ENCODE results near the gene PDSS2. TPM values are rescaled to one million over a fixed set of nuclear protein-coding genes. Genes with fewer than 3 reads are reported as not detected.

Gene PDSS2
- total and polyA plus RNA-seq, 2 donors (not counting 1 experiment from before 2014, with no cell fraction given) = 16.9 to 17.0 TPM

DNA sequence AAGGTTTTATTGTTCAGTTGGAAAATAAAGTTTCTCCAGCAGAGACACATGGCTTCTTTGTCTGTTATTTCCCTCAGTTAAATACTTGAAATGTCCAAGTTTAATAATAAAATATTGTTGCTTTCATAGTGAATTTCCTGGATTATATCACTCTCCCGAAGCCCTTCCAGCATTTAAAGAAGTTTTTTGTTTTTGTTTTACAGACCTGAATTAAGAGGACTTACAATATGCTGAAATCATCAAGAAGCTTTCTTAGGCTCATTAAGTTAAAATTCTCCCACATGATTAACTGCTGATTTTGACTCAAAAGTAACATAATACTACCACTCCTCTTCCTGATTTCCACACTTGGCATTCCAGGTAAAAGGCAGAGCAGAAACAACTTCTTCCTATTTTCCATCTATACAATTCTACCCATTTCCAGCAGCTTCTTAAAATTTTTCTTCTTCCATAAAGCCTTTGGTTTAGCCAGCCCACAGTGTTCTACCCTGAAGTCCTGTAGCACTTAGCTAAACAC is 35.8 kb downstream of the PDSS2 start:
- Mint-ChIP-seq H3K4me3 (no peak overlapping the region), H3K4me1 (peaks cover 10% of the 10 kb centered on the region), H3K9me3 (ENCODE audit: insufficient read depth) (peaks cover 11% of the 10 kb centered on the region), H3K27me3 (no peaks in the 10 kb centered on the region), H3K27ac (no peak overlapping the region)
- peaks cover 0 to 16% (median 13%) of the 10 kb centered on the region in 3 donors for H3K9me3 ChIP-seq (ENCODE audit: control extremely low read depth in 1 of 3, control insufficient read depth in 2 of 3, insufficient read depth in 1 of 3, low read length in 2 of 3)
- no peak overlapping the region for H3K27ac ChIP-seq (ENCODE audit: low read length in 2 of 2)
- no peak overlapping the region for H2AFZ ChIP-seq (ENCODE audit: insufficient read depth, low read depth, low read length, poor library complexity, severe bottlenecking)
- peaks cover 4% of the 10 kb centered on the region for H4K20me1 ChIP-seq (ENCODE audit: control insufficient read depth, insufficient read depth, low read length, poor library complexity, severe bottlenecking)
- H3K9ac ChIP-seq (ENCODE audit: low read length) = no peak overlapping the region
- POLR2A ChIA-PET = interaction anchor here (0.7 kb wide), 1 partner anchor 593 kb away, joined by 3 read pairs; no protein-coding TSS in a partner anchor
- no CpG with 5 or more reads among the region's 1 CpG for WGBS (ENCODE audit: insufficient coverage)
- H3K4me2 ChIP-seq (replicated peaks; ENCODE audit: low read depth, low read length, poor library complexity, severe bottlenecking) = no peak overlapping the region
- H3K4me3 ChIP-seq (ENCODE audit: control extremely low read depth in 1 of 5, extremely low read depth in 1 of 5, insufficient read depth in 1 of 5, low read depth in 2 of 5, low read length in 4 of 5) = no peak overlapping the region
- H3K4me1 ChIP-seq (ENCODE audit: control insufficient read depth in 2 of 2, insufficient read depth in 2 of 2, low read length in 2 of 2) = peaks cover 0 to 8% of the 10 kb centered on the region in 2 donors
- ATAC-seq (ENCODE audit: low read depth) = no peak
- CTCF ChIA-PET = no interaction called here
- intact Hi-C loops (cut with micrococcal nuclease) = no loop called here
- no peaks in the 10 kb centered on the region for H3K36me3 ChIP-seq (replicated peaks in 1 of 2; ENCODE audit: control extremely low read depth in 1 of 2, control insufficient read depth in 1 of 2, extremely low read depth in 1 of 2, insufficient read depth in 2 of 2, low read length in 1 of 2)
- no peak for DNase-seq
- no peak for TF ChIP-seq EZH2 (IDR thresholded peaks at IDR 0.05; ENCODE audit: borderline replicate concordance, insufficient read depth, low read depth, low read length, poor library complexity, severe bottlenecking)
- no peaks in the 10 kb centered on the region for H3K27me3 ChIP-seq (replicated peaks in 1 of 4; ENCODE audit: control extremely low read depth in 1 of 4, control insufficient read depth in 3 of 4, insufficient read depth in 4 of 4, low read length in 3 of 4)
- peaks cover 25% of the 10 kb centered on the region for H3K79me2 ChIP-seq (ENCODE audit: control insufficient read depth, insufficient read depth, low read length)

DNA sequence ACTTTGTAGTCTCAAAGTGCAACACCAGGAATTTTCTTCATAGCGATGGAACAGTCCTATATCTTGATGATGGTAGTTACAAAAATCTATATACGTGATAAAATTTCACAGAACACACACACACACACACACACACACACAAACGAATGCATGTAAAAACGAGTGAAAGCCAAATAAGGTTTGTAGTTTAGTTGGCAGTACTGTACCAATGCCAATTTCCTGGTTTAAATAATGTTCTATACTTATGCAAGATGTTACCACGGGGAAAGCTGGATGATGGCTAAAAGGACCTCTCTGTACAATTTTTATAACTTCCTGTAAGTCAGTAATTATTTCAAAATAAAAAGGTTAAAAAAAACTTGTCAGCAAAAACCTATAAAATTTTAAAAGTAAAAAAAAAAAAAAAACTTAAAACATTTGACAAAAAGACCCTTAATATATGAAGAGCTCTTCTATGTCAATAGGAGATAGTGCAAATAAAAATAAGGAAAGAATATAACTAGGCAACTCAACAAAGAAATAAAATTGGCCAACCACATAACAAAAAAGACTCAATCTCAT is 37.6 kb downstream of the PDSS2 start:
- Histone ChIP-seq H3K79me2 (ENCODE audit: control insufficient read depth, insufficient read depth, low read length) (peaks cover 41% of the 10 kb centered on the region), H3K4me2 (replicated peaks; ENCODE audit: low read depth, low read length, poor library complexity, severe bottlenecking) (no peak overlapping the region), H3K27me3 (replicated peaks in 1 of 4; ENCODE audit: control extremely low read depth in 1 of 4, control insufficient read depth in 3 of 4, insufficient read depth in 4 of 4, low read length in 3 of 4) (no peaks in the 10 kb centered on the region), H4K20me1 (ENCODE audit: control insufficient read depth, insufficient read depth, low read length, poor library complexity, severe bottlenecking) (peaks cover 8% of the 10 kb centered on the region), H3K36me3 (replicated peaks in 1 of 2; ENCODE audit: control extremely low read depth in 1 of 2, control insufficient read depth in 1 of 2, extremely low read depth in 1 of 2, insufficient read depth in 2 of 2, low read length in 1 of 2) (no peaks in the 10 kb centered on the region), H3K9me3 (ENCODE audit: control extremely low read depth in 1 of 3, control insufficient read depth in 2 of 3, insufficient read depth in 1 of 3, low read length in 2 of 3) (peaks cover 0 to 13% (median 10%) of the 10 kb centered on the region in 3 donors), H2AFZ (ENCODE audit: insufficient read depth, low read depth, low read length, poor library complexity, severe bottlenecking) (no peak overlapping the region), H3K4me3 (ENCODE audit: control extremely low read depth in 1 of 5, extremely low read depth in 1 of 5, insufficient read depth in 1 of 5, low read depth in 2 of 5, low read length in 4 of 5) (no peak overlapping the region), H3K4me1 (ENCODE audit: control insufficient read depth in 2 of 2, insufficient read depth in 2 of 2, low read length in 2 of 2) (peaks cover 0 to 8% of the 10 kb centered on the region in 2 donors), H3K27ac (ENCODE audit: low read length in 2 of 2) (no peak overlapping the region), H3K9ac (ENCODE audit: low read length) (no peak overlapping the region)
- DNase-seq (no peak), ATAC-seq (ENCODE audit: low read depth) (no peak)
- WGBS (ENCODE audit: insufficient coverage) = no CpG with 5 or more reads among the region's 5 CpGs
- Mint-ChIP-seq H3K4me1 (peaks cover 13% of the 10 kb centered on the region), H3K27ac (no peak overlapping the region), H3K27me3 (no peaks in the 10 kb centered on the region), H3K4me3 (no peak overlapping the region), H3K9me3 (ENCODE audit: insufficient read depth) (peaks cover 5% of the 10 kb centered on the region)
- intact Hi-C loops (cut with micrococcal nuclease) = no loop called here
- TF ChIP-seq EZH2 (IDR thresholded peaks at IDR 0.05; ENCODE audit: borderline replicate concordance, insufficient read depth, low read depth, low read length, poor library complexity, severe bottlenecking) = no peak
- TF ChIP-seq, protein P1, sequence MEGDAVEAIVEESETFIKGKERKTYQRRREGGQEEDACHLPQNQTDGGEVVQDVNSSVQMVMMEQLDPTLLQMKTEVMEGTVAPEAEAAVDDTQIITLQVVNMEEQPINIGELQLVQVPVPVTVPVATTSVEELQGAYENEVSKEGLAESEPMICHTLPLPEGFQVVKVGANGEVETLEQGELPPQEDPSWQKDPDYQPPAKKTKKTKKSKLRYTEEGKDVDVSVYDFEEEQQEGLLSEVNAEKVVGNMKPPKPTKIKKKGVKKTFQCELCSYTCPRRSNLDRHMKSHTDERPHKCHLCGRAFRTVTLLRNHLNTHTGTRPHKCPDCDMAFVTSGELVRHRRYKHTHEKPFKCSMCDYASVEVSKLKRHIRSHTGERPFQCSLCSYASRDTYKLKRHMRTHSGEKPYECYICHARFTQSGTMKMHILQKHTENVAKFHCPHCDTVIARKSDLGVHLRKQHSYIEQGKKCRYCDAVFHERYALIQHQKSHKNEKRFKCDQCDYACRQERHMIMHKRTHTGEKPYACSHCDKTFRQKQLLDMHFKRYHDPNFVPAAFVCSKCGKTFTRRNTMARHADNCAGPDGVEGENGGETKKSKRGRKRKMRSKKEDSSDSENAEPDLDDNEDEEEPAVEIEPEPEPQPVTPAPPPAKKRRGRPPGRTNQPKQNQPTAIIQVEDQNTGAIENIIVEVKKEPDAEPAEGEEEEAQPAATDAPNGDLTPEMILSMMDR (IDR thresholded peaks at IDR 0.05) = no peak
- ChIA-PET POLR2A (no interaction called here), CTCF (no interaction called here)

Data from B cell (primary cell).